ENCODE results near the gene CLDN2. TPM values are rescaled to one million over a fixed set of nuclear protein-coding genes. Genes with fewer than 3 reads are reported as not detected.

CLDN2 gene
- total RNA-seq, 4 donors from 2014 or later, result 0.21 to 0.44 (median 0.30) TPM; not detected in 1

GRCh38 chrX:106932492-106932923 lies 12.3 kb downstream of the CLDN2 start:
- Histone ChIP-seq H3K4me1 (peaks cover 0 to 9% (median 4%) of the 10 kb centered on the region in 4 donors), H3K4me3 (no peak overlapping the region), H3K27me3 (peaks cover 0 to 4% of the 10 kb centered on the region in 2 donors), H3K27ac (peak overlapping the region in 2 of 4 donors; percentile 11 to 49), H3K9me3 (no peaks in the 10 kb centered on the region), H3K36me3 (peaks cover 0 to under 1% (median 0%) of the 10 kb centered on the region in 3 donors)
- WGBS, 2 donors, result 48 to 53% methylated on average over 4 of the region's 4 CpGs
- no peak for TF ChIP-seq CTCF (IDR thresholded peaks at IDR 0.05)
- TF ChIP-seq EP300 (IDR thresholded peaks at IDR 0.05), result no peak
- TF ChIP-seq POLR2A (IDR thresholded peaks at IDR 0.05), result no peak
- DNase-seq (ENCODE audit: low spot score in 2 of 2), result no peak

- Histone ChIP-seq H3K4me1 (peaks cover 0 to 9% (median 4%) of the 10 kb centered on the region in 4 donors), H3K27ac (peak overlapping the region in 2 of 4 donors; percentile 20 to 49), H3K4me3 (no peak overlapping the region), H3K27me3 (peaks cover 0 to 6% of the 10 kb centered on the region in 2 donors), H3K9me3 (no peaks in the 10 kb centered on the region), H3K36me3 (peaks cover 0 to 5% (median 0%) of the 10 kb centered on the region in 3 donors)
- no peak for DNase-seq (ENCODE audit: low spot score in 2 of 2)
- WGBS, 2 donors, result 72 to 83% methylated on average over 5 to 6 of the region's 6 CpGs
- TF ChIP-seq CTCF (IDR thresholded peaks at IDR 0.05) (no peak), EP300 (IDR thresholded peaks at IDR 0.05) (no peak), POLR2A (IDR thresholded peaks at IDR 0.05) (no peak)
Measured at GRCh38 chrX:106932960-106933537, 12.8 kb downstream of the CLDN2 start.

- peak overlapping the region in 2 of 4 donors; percentile 15 to 20 for H3K27ac ChIP-seq
- no peak for TF ChIP-seq EP300 (IDR thresholded peaks at IDR 0.05)
- no peak for TF ChIP-seq CTCF (IDR thresholded peaks at IDR 0.05)
- no peak for TF ChIP-seq POLR2A (IDR thresholded peaks at IDR 0.05)
- peaks cover 0 to 5% (median 0%) of the 10 kb centered on the region in 3 donors for H3K36me3 ChIP-seq
- no peaks in the 10 kb centered on the region for H3K9me3 ChIP-seq
- no peak overlapping the region for H3K4me3 ChIP-seq
- DNase-seq (ENCODE audit: low spot score in 2 of 2), result no peak
- peaks cover 0 to 6% of the 10 kb centered on the region in 2 donors for H3K27me3 ChIP-seq
- 6 to 38% methylated on average over 3 of the region's 3 CpGs for WGBS, 2 donors
- peaks cover 0 to 9% (median 4%) of the 10 kb centered on the region in 4 donors for H3K4me1 ChIP-seq
Measured at GRCh38 chrX:106933538-106933961, 13.3 kb downstream of the CLDN2 start.

GRCh38 chrX:106935175-106935574 lies 15.0 kb downstream of the CLDN2 start:
- Histone ChIP-seq H3K36me3 (peaks cover 0 to 5% (median 0%) of the 10 kb centered on the region in 3 donors), H3K4me3 (no peak overlapping the region), H3K27me3 (peaks cover 0 to 6% of the 10 kb centered on the region in 2 donors), H3K9me3 (no peaks in the 10 kb centered on the region), H3K4me1 (peaks cover 0 to 9% (median 4%) of the 10 kb centered on the region in 4 donors), H3K27ac (no peak overlapping the region)
- no peak for DNase-seq (ENCODE audit: low spot score in 2 of 2)
- WGBS, 2 donors, result 2 to 24% methylated on average over 4 of the region's 4 CpGs
- no peak for TF ChIP-seq EP300 (IDR thresholded peaks at IDR 0.05)
- no peak for TF ChIP-seq POLR2A (IDR thresholded peaks at IDR 0.05)
- TF ChIP-seq CTCF (IDR thresholded peaks at IDR 0.05), result no peak

GRCh38 chrX:106936246-106936645 lies 16.0 kb downstream of the CLDN2 start:
- 59 to 86% methylated on average over 1 of the region's 1 CpG for WGBS, 2 donors
- peaks cover 0 to 9% (median 4%) of the 10 kb centered on the region in 4 donors for H3K4me1 ChIP-seq
- no peak overlapping the region for H3K27ac ChIP-seq
- TF ChIP-seq CTCF (IDR thresholded peaks at IDR 0.05) (no peak), EP300 (IDR thresholded peaks at IDR 0.05) (no peak), POLR2A (IDR thresholded peaks at IDR 0.05) (no peak)
- no peaks in the 10 kb centered on the region for H3K9me3 ChIP-seq
- DNase-seq (ENCODE audit: low spot score in 2 of 2), result no peak
- H3K36me3 ChIP-seq, result peaks cover 0 to 10% (median 0%) of the 10 kb centered on the region in 3 donors
- H3K4me3 ChIP-seq, result no peak overlapping the region
- H3K27me3 ChIP-seq, result peaks cover 0 to 6% of the 10 kb centered on the region in 2 donors

Measured in tibial nerve (tissue), 4 donors.